ENCODE data around the gene TCL1B.

TCL1B gene

DNA sequence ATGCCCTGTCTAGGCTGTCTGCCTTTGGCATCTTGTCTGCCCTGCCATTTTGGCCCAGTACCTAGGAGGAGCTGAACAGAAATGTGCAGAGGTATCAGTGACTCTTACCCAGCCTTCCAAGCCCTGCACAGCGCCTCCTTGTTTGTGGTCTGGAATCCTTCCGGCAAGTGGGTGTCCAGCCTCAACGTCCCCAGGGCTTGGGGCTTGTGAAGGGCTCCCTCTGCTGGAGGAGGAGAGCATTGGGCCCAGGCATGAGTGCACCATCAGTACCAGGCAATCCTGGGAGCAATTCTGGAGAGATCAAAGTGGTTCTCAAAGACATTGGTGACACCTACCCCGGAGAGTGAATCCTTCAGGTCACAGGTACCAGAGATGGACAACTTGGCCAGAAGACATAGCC, 2.4 kb upstream of the TCL1B start:
- no peak for ATAC-seq
- no peak for TF ChIP-seq SNAI2 (CRISPR knock-in tag; IDR thresholded peaks at IDR 0.05)
- no peak for TF ChIP-seq CSDC2 (CRISPR knock-in tag; IDR thresholded peaks at IDR 0.05)
- TF ChIP-seq, protein P1, sequence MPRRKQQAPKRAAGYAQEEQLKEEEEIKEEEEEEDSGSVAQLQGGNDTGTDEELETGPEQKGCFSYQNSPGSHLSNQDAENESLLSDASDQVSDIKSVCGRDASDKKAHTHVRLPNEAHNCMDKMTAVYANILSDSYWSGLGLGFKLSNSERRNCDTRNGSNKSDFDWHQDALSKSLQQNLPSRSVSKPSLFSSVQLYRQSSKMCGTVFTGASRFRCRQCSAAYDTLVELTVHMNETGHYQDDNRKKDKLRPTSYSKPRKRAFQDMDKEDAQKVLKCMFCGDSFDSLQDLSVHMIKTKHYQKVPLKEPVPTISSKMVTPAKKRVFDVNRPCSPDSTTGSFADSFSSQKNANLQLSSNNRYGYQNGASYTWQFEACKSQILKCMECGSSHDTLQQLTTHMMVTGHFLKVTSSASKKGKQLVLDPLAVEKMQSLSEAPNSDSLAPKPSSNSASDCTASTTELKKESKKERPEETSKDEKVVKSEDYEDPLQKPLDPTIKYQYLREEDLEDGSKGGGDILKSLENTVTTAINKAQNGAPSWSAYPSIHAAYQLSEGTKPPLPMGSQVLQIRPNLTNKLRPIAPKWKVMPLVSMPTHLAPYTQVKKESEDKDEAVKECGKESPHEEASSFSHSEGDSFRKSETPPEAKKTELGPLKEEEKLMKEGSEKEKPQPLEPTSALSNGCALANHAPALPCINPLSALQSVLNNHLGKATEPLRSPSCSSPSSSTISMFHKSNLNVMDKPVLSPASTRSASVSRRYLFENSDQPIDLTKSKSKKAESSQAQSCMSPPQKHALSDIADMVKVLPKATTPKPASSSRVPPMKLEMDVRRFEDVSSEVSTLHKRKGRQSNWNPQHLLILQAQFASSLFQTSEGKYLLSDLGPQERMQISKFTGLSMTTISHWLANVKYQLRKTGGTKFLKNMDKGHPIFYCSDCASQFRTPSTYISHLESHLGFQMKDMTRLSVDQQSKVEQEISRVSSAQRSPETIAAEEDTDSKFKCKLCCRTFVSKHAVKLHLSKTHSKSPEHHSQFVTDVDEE (CRISPR knock-in tag; IDR thresholded peaks at IDR 0.05): no peak
- TF ChIP-seq ZC3H10 (CRISPR knock-in tag; IDR thresholded peaks at IDR 0.05): no peak
- no peak for TF ChIP-seq ESRRG (CRISPR knock-in tag; IDR thresholded peaks at IDR 0.05)
- TF ChIP-seq BACH2 (CRISPR knock-in tag; IDR thresholded peaks at IDR 0.05; ENCODE audit: borderline replicate concordance): no peak

- TF ChIP-seq ZNF70 (CRISPR knock-in tag; IDR thresholded peaks at IDR 0.05) (no peak), ZNF565 (CRISPR knock-in tag; conservative IDR thresholded peaks at IDR 0.05; ENCODE audit: low read depth) (no peak), ZFP3 (CRISPR knock-in tag; IDR thresholded peaks at IDR 0.05) (peak; percentile 45; the same call in 1 of the 2 replicates), RARB (CRISPR knock-in tag; IDR thresholded peaks at IDR 0.05) (no peak)
- ATAC-seq: no peak
Measured at GRCh38 chr14:95686935-95687334, 709 bp downstream of the TCL1B start.

DNA sequence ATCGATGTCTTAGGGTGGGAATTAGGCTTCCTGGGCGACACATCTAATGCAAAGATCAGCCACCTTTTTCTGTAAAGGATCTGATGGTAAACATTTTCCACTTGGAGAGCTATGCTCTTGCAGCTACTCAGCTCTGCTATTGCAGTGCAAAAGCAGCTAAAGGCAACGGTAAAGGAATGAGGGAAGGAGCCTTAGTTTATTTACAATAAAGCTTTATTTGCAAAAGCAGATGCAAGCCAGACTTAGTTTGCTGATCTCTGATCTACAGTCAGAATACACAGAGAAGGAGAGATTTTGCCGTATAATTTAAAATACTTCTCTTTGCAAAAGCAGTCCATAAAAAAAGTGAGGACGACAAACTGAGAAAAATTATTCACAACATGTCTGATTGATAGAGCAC, 3.2 kb downstream of the TCL1B start:
- ATAC-seq: no peak
- TF ChIP-seq PPARA (CRISPR knock-in tag; IDR thresholded peaks at IDR 0.05; ENCODE audit: borderline replicate concordance) (no peak), ZFP3 (CRISPR knock-in tag; IDR thresholded peaks at IDR 0.05) (no peak), POU6F1 (CRISPR knock-in tag; IDR thresholded peaks at IDR 0.05; ENCODE audit: borderline replicate concordance, low read depth) (no peak), TCF4 (CRISPR knock-in tag; IDR thresholded peaks at IDR 0.05; ENCODE audit: borderline replicate concordance) (no peak), ZFP30 (CRISPR knock-in tag; IDR thresholded peaks at IDR 0.05) (no peak), TOX (CRISPR knock-in tag; IDR thresholded peaks at IDR 0.05; ENCODE audit: borderline replicate concordance) (no peak), OSR1 (CRISPR knock-in tag; IDR thresholded peaks at IDR 0.05) (no peak)

GRCh38 chr14:95690815-95691214, 4.6 kb downstream of the TCL1B start:
- no peak for ATAC-seq
- no peak for TF ChIP-seq PATZ1 (CRISPR knock-in tag; IDR thresholded peaks at IDR 0.05; ENCODE audit: borderline replicate concordance)
- TF ChIP-seq ZNF70 (CRISPR knock-in tag; IDR thresholded peaks at IDR 0.05): no peak
- TF ChIP-seq, protein P2, sequence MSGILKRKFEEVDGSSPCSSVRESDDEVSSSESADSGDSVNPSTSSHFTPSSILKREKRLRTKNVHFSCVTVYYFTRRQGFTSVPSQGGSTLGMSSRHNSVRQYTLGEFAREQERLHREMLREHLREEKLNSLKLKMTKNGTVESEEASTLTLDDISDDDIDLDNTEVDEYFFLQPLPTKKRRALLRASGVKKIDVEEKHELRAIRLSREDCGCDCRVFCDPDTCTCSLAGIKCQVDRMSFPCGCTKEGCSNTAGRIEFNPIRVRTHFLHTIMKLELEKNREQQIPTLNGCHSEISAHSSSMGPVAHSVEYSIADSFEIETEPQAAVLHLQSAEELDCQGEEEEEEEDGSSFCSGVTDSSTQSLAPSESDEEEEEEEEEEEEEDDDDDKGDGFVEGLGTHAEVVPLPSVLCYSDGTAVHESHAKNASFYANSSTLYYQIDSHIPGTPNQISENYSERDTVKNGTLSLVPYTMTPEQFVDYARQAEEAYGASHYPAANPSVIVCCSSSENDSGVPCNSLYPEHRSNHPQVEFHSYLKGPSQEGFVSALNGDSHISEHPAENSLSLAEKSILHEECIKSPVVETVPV (CRISPR knock-in tag; IDR thresholded peaks at IDR 0.05): no peak
- no peak for TF ChIP-seq ZC3H10 (CRISPR knock-in tag; IDR thresholded peaks at IDR 0.05)

DNA sequence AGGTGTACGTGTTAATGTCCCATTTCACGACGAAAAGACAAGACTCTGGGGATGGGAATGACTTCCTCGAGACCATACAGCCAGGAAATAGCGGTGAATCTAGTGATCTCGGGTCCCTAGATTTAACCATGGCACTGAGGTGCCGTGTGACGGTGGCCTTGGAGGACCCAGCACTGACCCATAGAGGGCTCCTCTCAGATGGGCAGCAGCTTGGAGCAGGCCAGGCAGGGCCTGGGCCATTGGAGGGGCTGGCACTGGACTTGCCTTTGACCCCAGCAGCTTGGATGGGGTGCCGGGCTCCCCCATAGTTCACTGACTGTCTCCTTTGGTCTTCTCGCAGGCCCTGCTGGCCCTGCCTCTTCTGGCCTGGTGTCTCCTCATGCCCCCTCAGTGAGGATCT, 5.4 kb downstream of the TCL1B start:
- no peak for ATAC-seq
- TF ChIP-seq TOX (CRISPR knock-in tag; IDR thresholded peaks at IDR 0.05; ENCODE audit: borderline replicate concordance) (no peak), ZNF565 (CRISPR knock-in tag; conservative IDR thresholded peaks at IDR 0.05; ENCODE audit: low read depth) (no peak), ZFP3 (CRISPR knock-in tag; IDR thresholded peaks at IDR 0.05) (no peak), BACH2 (CRISPR knock-in tag; IDR thresholded peaks at IDR 0.05; ENCODE audit: borderline replicate concordance) (no peak), ESRRG (CRISPR knock-in tag; IDR thresholded peaks at IDR 0.05) (no peak), ZC3H10 (CRISPR knock-in tag; IDR thresholded peaks at IDR 0.05) (no peak), TCF4 (CRISPR knock-in tag; IDR thresholded peaks at IDR 0.05; ENCODE audit: borderline replicate concordance) (no peak), GLIS3 (CRISPR knock-in tag; IDR thresholded peaks at IDR 0.05) (no peak), RARB (CRISPR knock-in tag; IDR thresholded peaks at IDR 0.05) (no peak), POU6F1 (CRISPR knock-in tag; IDR thresholded peaks at IDR 0.05; ENCODE audit: borderline replicate concordance, low read depth) (no peak)
- TF ChIP-seq, protein P3, sequence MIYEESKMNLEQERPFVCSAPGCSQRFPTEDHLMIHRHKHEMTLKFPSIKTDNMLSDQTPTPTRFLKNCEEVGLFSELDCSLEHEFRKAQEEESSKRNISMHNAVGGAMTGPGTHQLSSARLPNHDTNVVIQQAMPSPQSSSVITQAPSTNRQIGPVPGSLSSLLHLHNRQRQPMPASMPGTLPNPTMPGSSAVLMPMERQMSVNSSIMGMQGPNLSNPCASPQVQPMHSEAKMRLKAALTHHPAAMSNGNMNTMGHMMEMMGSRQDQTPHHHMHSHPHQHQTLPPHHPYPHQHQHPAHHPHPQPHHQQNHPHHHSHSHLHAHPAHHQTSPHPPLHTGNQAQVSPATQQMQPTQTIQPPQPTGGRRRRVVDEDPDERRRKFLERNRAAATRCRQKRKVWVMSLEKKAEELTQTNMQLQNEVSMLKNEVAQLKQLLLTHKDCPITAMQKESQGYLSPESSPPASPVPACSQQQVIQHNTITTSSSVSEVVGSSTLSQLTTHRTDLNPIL (CRISPR knock-in tag; IDR thresholded peaks at IDR 0.05; ENCODE audit: low read depth): no peak
- TF ChIP-seq, protein P1 (CRISPR knock-in tag; IDR thresholded peaks at IDR 0.05): no peak

Measured in SK-N-SH treated with all-trans-retinoic acid at 6 μM for 48 hours (cell line).